HCT116 (cell line): ENCODE data around the gene DOCK10. TPM values are rescaled to one million over a fixed set of nuclear protein-coding genes. Genes with fewer than 3 reads are reported as not detected.

ENCODE experiments used
- ATAC-seq: fragments of 200-7000 bp; cut with Tn5 transposase; 2 replicates; pipeline ENCODE4 v1.9.1; 2020; ENCODE audit warnings: mild to moderate bottlenecking, moderate library complexity
- BruUV-seq: library from RNA; stranded (reverse); fragments of 400-500 nt; replicated peaks from 2 replicates; lab custom pipeline; 2021; lab: Mats Ljungman, UMichigan
- CTCF ChIA-PET: fragments of 300-600 bp; sonication (Branson Sonifier 250); formaldehyde crosslinking; loops from one replicate; lab custom pipeline; 2021; ENCODE audit warnings: antibody characterized with exemption; lab: Charles Lee
- POLR2A ChIA-PET: fragments of 300-600, 350-600 bp; sonication (Branson Sonifier 250); formaldehyde crosslinking; loops from one replicate; lab custom pipeline; 2021; ENCODE audit warnings: antibody characterized with exemption; lab: Charles Lee
- RAD21 ChIA-PET, 2 experiments: fragments of 300-600 bp; sonication (Branson Sonifier 250); formaldehyde crosslinking; loops; one replicate each; lab custom pipeline; 2023; ENCODE audit warnings: low total read pairs in 2 of 2; ENCODE audit not compliant: uncharacterized antibody in 2 of 2, unreplicated experiment in 2 of 2, low non-redundant PET in 1 of 2; lab: Charles Lee
- DNase-seq: peaks from one replicate; pipeline ENCODE4 v3.0.0-alpha.2; 2010; ENCODE audit warnings: low read depth, low spot score
- H2AFZ ChIP-seq: fragments of 200-600 bp; shearing (Covaris generic), sonication (generic); 2 replicates; pipeline ENCODE4 v1.6.1; 2017; ENCODE audit warnings: low read depth, mixed run types, mixed read lengths, antibody characterized with exemption, low read length; ENCODE audit not compliant: poor library complexity, severe bottlenecking
- H3K27ac ChIP-seq: 2 replicates; pipeline ENCODE4 v1.5.1; 2012; ENCODE audit warnings: low read depth, low read length
- H3K27me3 ChIP-seq: fragments of 200-600 bp; sonication (generic); 2 replicates; pipeline ENCODE4 v1.6.1; 2016; ENCODE audit warnings: mixed run types, low read length, mixed read lengths; ENCODE audit not compliant: insufficient read depth
- H3K36me3 ChIP-seq, 2 experiments: fragments of 200-500 bp in 1 of 2; fragments of 200-600 bp in 1 of 2; sonication (Bioruptor generic) in 1 of 2; sonication (generic) in 1 of 2; 2 replicates each; pipeline versions ENCODE4 v1.5.1 to v1.6.1; 2014 to 2016; ENCODE audit warnings: low read length in 2 of 2, inconsistent platforms in 1 of 2, mixed read lengths in 1 of 2, mixed run types in 1 of 2; ENCODE audit not compliant: insufficient read depth in 2 of 2, control insufficient read depth in 1 of 2
- H3K4me1 ChIP-seq, 2 experiments: fragments of 200-600 bp in 1 of 2; sonication (generic) in 1 of 2; 2 replicates each; pipeline versions ENCODE4 v1.5.1 to v1.6.1; 2012 to 2017; ENCODE audit warnings: low read length in 2 of 2, inconsistent platforms in 1 of 2, mild to moderate bottlenecking in 1 of 2, mixed read lengths in 1 of 2, mixed run types in 1 of 2, moderate library complexity in 1 of 2; ENCODE audit not compliant: insufficient read depth in 2 of 2, control insufficient read depth in 1 of 2
- H3K4me2 ChIP-seq: fragments of 200-600 bp; sonication (generic); 2 replicates; pipeline ENCODE4 v1.6.1; 2017; ENCODE audit warnings: mixed run types, low read length, mixed read lengths
- H3K4me3 ChIP-seq, 2 experiments: fragments of 200-600 bp in 1 of 2; sonication (generic) in 1 of 2; replicated peaks in 1 of 2; 2 replicates each; pipeline ENCODE4 v1.5.1; 2011 to 2016; ENCODE audit warnings: low read length in 2 of 2, control low read depth in 1 of 2, low read depth in 1 of 2, mild to moderate bottlenecking in 1 of 2, mixed read lengths in 1 of 2, mixed run types in 1 of 2
- H3K79me2 ChIP-seq: fragments of 200-600 bp; sonication (generic); 2 replicates; pipeline ENCODE4 v1.6.1; 2017; ENCODE audit warnings: mild to moderate bottlenecking, mixed run types, low read length, moderate library complexity, mixed read lengths; ENCODE audit not compliant: insufficient read depth
- H3K9ac ChIP-seq: fragments of 200-600 bp; sonication (generic); 2 replicates; pipeline ENCODE4 v1.6.1; 2016; ENCODE audit warnings: low read length, mixed read lengths
- H3K9me2 ChIP-seq: fragments of 200-600 bp; sonication (generic), shearing (Covaris generic); 2 replicates; pipeline ENCODE4 v1.6.1; 2017; ENCODE audit warnings: mixed run types, mild to moderate bottlenecking, moderate library complexity; ENCODE audit not compliant: insufficient read depth
- H3K9me3 ChIP-seq, 2 experiments: fragments of 200-500 bp in 1 of 2; fragments of 200-600 bp in 1 of 2; sonication (Bioruptor generic) in 1 of 2; sonication (generic) in 1 of 2; 2 replicates each; pipeline ENCODE4 v1.6.1; 2014 to 2017; ENCODE audit warnings: low read length in 2 of 2, mixed read lengths in 2 of 2, inconsistent platforms in 1 of 2, low read depth in 1 of 2, mild to moderate bottlenecking in 1 of 2, mixed run types in 1 of 2, moderate library complexity in 1 of 2; ENCODE audit not compliant: control insufficient read depth in 1 of 2, insufficient read depth in 1 of 2
- H4K20me1 ChIP-seq: fragments of 200-600 bp; sonication (generic), shearing (Covaris generic); 2 replicates; pipeline ENCODE4 v1.6.1; 2017; ENCODE audit warnings: mixed run types, mild to moderate bottlenecking, moderate library complexity; ENCODE audit not compliant: insufficient read depth
- ATF3 ChIP-seq: IDR thresholded peaks from 2 replicates; pipeline ENCODE4 v1.6.1; 2012
- CEBPB ChIP-seq: IDR thresholded peaks from 2 replicates; pipeline ENCODE4 v1.6.1; 2012; ENCODE audit warnings: low read depth
- CTCF ChIP-seq, 3 experiments: fragments of 200-600 bp in 1 of 3; sonication (generic) in 1 of 3; IDR thresholded peaks in 2 of 3; conservative IDR thresholded peaks in 1 of 3; 2 replicates each; pipeline ENCODE4 v1.5.1; 2012 to 2017; ENCODE audit warnings: low read depth in 2 of 3, low read length in 2 of 3, antibody characterized with exemption in 1 of 3, borderline replicate concordance in 1 of 3, control low read depth in 1 of 3, mild to moderate bottlenecking in 1 of 3, mixed read lengths in 1 of 3, mixed run types in 1 of 3, moderate library complexity in 1 of 3; ENCODE audit not compliant: insufficient read depth in 1 of 3
- EGR1 ChIP-seq: IDR thresholded peaks from 2 replicates; pipeline ENCODE4 v1.6.1; 2012; ENCODE audit warnings: low read depth
- ELF1 ChIP-seq: IDR thresholded peaks from 2 replicates; pipeline ENCODE4 v1.6.1; 2012; ENCODE audit warnings: low read depth, borderline replicate concordance
- EZH2 ChIP-seq: fragments of 200-600 bp; sonication (generic); IDR thresholded peaks from 2 replicates; pipeline ENCODE4 v1.6.1; 2017; ENCODE audit warnings: antibody characterized with exemption, mixed run types
- EZH2phosphoT487 ChIP-seq: fragments of 200-600 bp; IDR thresholded peaks from 2 replicates; pipeline ENCODE4 v1.6.1; 2018; ENCODE audit warnings: antibody characterized with exemption, borderline replicate concordance
- FOSL1 ChIP-seq: IDR thresholded peaks from 2 replicates; pipeline ENCODE4 v1.6.1; 2012; ENCODE audit warnings: low read depth
- JUND ChIP-seq: IDR thresholded peaks from 2 replicates; pipeline ENCODE4 v1.6.1; 2012
- POLR2A ChIP-seq: IDR thresholded peaks from 2 replicates; pipeline ENCODE4 v1.7.0; 2011; ENCODE audit warnings: borderline replicate concordance; ENCODE audit not compliant: insufficient read depth, insufficient read length; ENCODE audit errors: extremely low read depth
- POLR2AphosphoS5 ChIP-seq: IDR thresholded peaks from 2 replicates; pipeline ENCODE4 v1.6.1; 2011; ENCODE audit warnings: mild to moderate bottlenecking, low read depth, low read length, moderate library complexity
- SIN3A ChIP-seq: IDR thresholded peaks from 2 replicates; pipeline ENCODE4 v1.6.1; 2012; ENCODE audit warnings: low read depth
- SP1 ChIP-seq: IDR thresholded peaks from 2 replicates; pipeline ENCODE4 v1.6.1; 2012; ENCODE audit warnings: low read depth
- SRF ChIP-seq: IDR thresholded peaks from 2 replicates; pipeline ENCODE4 v1.6.1; 2012; ENCODE audit warnings: low read depth
- YY1 ChIP-seq: IDR thresholded peaks from 2 replicates; pipeline ENCODE4 v1.6.1; 2011; ENCODE audit warnings: low read length, low read depth, moderate library complexity, mild to moderate bottlenecking; ENCODE audit not compliant: insufficient replicate concordance; ENCODE audit errors: extremely low read depth
- ZBTB33 ChIP-seq: IDR thresholded peaks from 2 replicates; pipeline ENCODE4 v1.6.1; 2011; ENCODE audit warnings: mild to moderate bottlenecking, low read length, moderate library complexity; ENCODE audit not compliant: insufficient replicate concordance; ENCODE audit errors: extremely low read depth
- ZFX ChIP-seq: fragments of 450-650 bp; IDR thresholded peaks from 2 replicates; pipeline ENCODE4 v1.6.1; 2017
- ZNF274 ChIP-seq: fragments of 200-500 bp; sonication (Bioruptor generic); IDR thresholded peaks from 2 replicates; pipeline ENCODE4 v1.6.1; 2014; ENCODE audit warnings: mild to moderate bottlenecking, low read depth, low read length, inconsistent platforms
- intact Hi-C: fragments of 100-400 bp; cut with micrococcal nuclease; formaldehyde crosslinking; loops from 2 replicates; pipeline ENCODE4 v1.10.0; 2022
- total RNA-seq: library from RNA; stranded (reverse); gene quantifications from one replicate; pipeline ENCODE4 v1.2.1, GENCODE V29; 2021; ENCODE audit not compliant: unreplicated experiment

The DOCK10 gene
- total RNA-seq, 1 experiment from 2014 or later: 0.54 TPM

GRCh38 chr2:224837066-224837465, 205.2 kb downstream of the DOCK10 start:
- Histone ChIP-seq H3K27ac (no peak overlapping the region), H3K4me1 (no peaks in the 10 kb centered on the region), H2AFZ (no peak overlapping the region), H3K36me3 (no peaks in the 10 kb centered on the region), H3K9me3 (no peaks in the 10 kb centered on the region), H3K9me2 (no peaks in the 10 kb centered on the region), H3K4me3 (no peak overlapping the region), H3K4me2 (no peak overlapping the region), H3K27me3 (no peaks in the 10 kb centered on the region), H3K79me2 (no peaks in the 10 kb centered on the region), H4K20me1 (no peaks in the 10 kb centered on the region), H3K9ac (no peak overlapping the region)
- TF ChIP-seq ATF3: no peak
- no peak for TF ChIP-seq SIN3A
- no peak for TF ChIP-seq CTCF (IDR thresholded peaks at IDR 0.05 in 2 of 3, conservative IDR thresholded peaks at IDR 0.05 in 1 of 3; ENCODE audit: borderline replicate concordance in 1 of 3, insufficient read depth in 1 of 3, low read depth in 2 of 3, low read length in 2 of 3)
- TF ChIP-seq YY1: no peak
- no peak for TF ChIP-seq EGR1
- TF ChIP-seq EZH2: no peak
- TF ChIP-seq ZNF274: no peak
- TF ChIP-seq FOSL1: no peak
- TF ChIP-seq ZFX: no peak
- TF ChIP-seq POLR2A: no peak
- no peak for TF ChIP-seq POLR2AphosphoS5
- TF ChIP-seq SRF: no peak
- no peak for TF ChIP-seq JUND
- no peak for TF ChIP-seq ELF1
- no peak for TF ChIP-seq CEBPB
- no peak for TF ChIP-seq SP1
- no peak for TF ChIP-seq EZH2phosphoT487
- TF ChIP-seq ZBTB33: no peak
- no TSS peak for BruUV-seq
- ChIA-PET RAD21 (no interaction called here), CTCF (no interaction called here), POLR2A (no interaction called here)
- intact Hi-C loops: no loop called here
- DNase-seq (no peak), ATAC-seq (no peak)
